Neuron (in vitro differentiated cells): ENCODE data around the gene SOX12.
"Not testable (repeated sequence)": the region's sequence is repeated elsewhere in the genome, so short reads cannot be mapped to it uniquely, and the experiment has no call there.

Source experiments
- H2AFZ ChIP-seq: one replicate; pipeline ENCODE4 v1.6.1; 2013; ENCODE audit warnings: low read depth, mild to moderate bottlenecking, inconsistent platforms, low read length, moderate library complexity
- H3K27me3 ChIP-seq: one replicate; pipeline ENCODE4 v1.6.1; 2013; ENCODE audit warnings: low read length; ENCODE audit not compliant: insufficient read depth
- H3K36me3 ChIP-seq: one replicate; pipeline ENCODE4 v1.6.1; 2013; ENCODE audit warnings: low read length; ENCODE audit not compliant: insufficient read depth
- H3K4me1 ChIP-seq: one replicate; pipeline ENCODE4 v1.6.1; 2013; ENCODE audit warnings: low read length; ENCODE audit not compliant: insufficient read depth
- H3K4me3 ChIP-seq: 2 replicates; pipeline ENCODE4 v1.5.1; 2013; ENCODE audit warnings: mild to moderate bottlenecking, low read length, moderate library complexity
- H3K9me3 ChIP-seq: one replicate; pipeline ENCODE4 v1.6.1; 2013; ENCODE audit warnings: low read length

The SOX12 gene

DNA sequence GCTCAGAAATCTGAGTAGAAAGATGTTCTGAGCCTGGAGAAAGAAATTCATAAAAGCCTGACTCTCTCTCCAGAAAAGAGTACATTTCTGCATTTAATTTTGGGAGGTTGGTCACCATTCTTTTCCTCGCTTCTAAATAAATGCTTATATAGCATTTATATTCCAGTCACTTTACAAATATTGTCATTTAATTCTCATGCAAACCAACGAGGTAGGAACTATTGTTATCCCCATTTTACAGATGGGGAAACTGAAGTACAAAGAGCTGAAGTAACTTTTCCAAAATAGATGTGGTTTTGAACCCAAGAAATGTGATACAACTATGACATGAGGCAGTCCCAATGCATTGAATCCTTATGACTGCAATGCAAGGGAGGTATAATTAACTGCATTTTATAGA, 50.7 kb downstream of the SOX12 start:
- H3K4me1 ChIP-seq = no peaks in the 10 kb centered on the region
- H3K4me3 ChIP-seq = no peak overlapping the region
- H3K27me3 ChIP-seq = peaks cover 3% of the 10 kb centered on the region
- no peaks in the 10 kb centered on the region for H3K9me3 ChIP-seq
- H3K36me3 ChIP-seq = no peaks in the 10 kb centered on the region
- no peak overlapping the region for H2AFZ ChIP-seq

DNA sequence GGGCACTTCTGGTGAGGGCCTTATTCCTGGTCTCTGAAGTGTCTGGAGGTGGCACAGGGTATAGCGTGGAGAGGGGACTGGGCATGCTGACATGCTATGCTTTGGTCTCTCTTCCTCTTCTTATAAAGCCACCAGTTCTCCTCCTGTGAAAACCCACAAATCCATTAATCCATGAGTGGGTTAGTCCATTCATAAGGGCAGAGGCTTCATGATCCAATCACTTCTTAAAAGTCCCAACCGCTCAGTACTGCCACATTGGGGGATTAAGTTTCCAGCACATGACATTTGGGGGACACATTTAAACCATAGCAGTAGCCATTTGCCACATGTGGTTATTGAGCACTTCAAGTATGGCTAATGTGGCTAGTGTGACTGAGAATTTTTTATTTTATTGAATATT, 51.4 kb downstream of the SOX12 start:
- Histone ChIP-seq H3K9me3 (no peaks in the 10 kb centered on the region), H2AFZ (no peak overlapping the region), H3K27me3 (peaks cover 3% of the 10 kb centered on the region), H3K4me1 (peaks cover 4% of the 10 kb centered on the region), H3K36me3 (no peaks in the 10 kb centered on the region), H3K4me3 (no peak overlapping the region)

DNA sequence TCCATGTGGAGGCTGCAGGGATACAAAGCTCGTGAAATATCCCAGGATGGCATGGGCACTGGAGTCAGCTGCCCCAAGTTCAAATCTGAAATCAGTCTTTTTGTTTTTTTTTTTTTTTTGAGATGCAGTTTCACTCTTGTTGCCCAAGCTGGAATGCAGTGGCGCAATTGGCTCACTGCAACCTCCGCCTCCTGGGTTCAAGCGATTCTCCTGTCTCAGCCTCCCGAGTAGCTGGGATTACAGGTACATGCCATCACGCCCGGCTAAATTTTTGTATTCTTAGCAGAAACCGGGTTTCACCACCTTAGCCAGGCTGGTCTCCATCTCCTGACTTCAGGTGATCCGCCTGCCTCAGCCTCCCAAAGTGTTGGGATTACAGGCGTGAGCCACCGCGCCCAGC, 52.2 kb downstream of the SOX12 start:
- H3K4me3 ChIP-seq, H3K4me1 ChIP-seq: not testable (repeated sequence)

GRCh38 chr20:378961-379336, 53.6 kb downstream of the SOX12 start:
- no peak overlapping the region for H2AFZ ChIP-seq
- no peaks in the 10 kb centered on the region for H3K9me3 ChIP-seq
- no peak overlapping the region for H3K4me3 ChIP-seq
- H3K36me3 ChIP-seq = no peaks in the 10 kb centered on the region
- peaks cover 3% of the 10 kb centered on the region for H3K27me3 ChIP-seq
- peaks cover 7% of the 10 kb centered on the region for H3K4me1 ChIP-seq

More for the DNA sequence above, 52.2 kb downstream of the SOX12 start:
- not testable (repeated sequence) for H3K36me3 ChIP-seq, H3K27me3 ChIP-seq, H2AFZ ChIP-seq, H3K9me3 ChIP-seq
